Stomach (tissue), 4 donors: ENCODE measurements around the gene ETNK2.

Experiments used
- CTCF ChIP-seq, 7 experiments: fragments of 450-650 bp in 4 of 7; fragments of 200-600 bp in 3 of 7; sonication (generic) in 3 of 7; IDR thresholded peaks; one replicate each; pipeline ENCODE4 v1.5.1; 2016 to 2019; ENCODE audit warnings: antibody characterized with exemption in 7 of 7, control low read depth in 2 of 7, mild to moderate bottlenecking in 1 of 7
- POLR2A ChIP-seq, 4 donors: fragments of 450-650 bp; IDR thresholded peaks; one replicate each; pipeline ENCODE4 v1.6.1; 2016; ENCODE audit warnings: antibody characterized with exemption in 4 of 4, control low read depth in 2 of 4, mild to moderate bottlenecking in 1 of 4, moderate library complexity in 1 of 4

- TF ChIP-seq CTCF (IDR thresholded peaks at IDR 0.05): no peak
- TF ChIP-seq POLR2A (IDR thresholded peaks at IDR 0.05): no peak
Measured at GRCh38 chr1:204081791-204082513, 69.9 kb downstream of the ETNK2 start.
